Keratinocyte (primary cell): ENCODE measurements around the gene GPR176. TPM values are rescaled to one million over a fixed set of nuclear protein-coding genes. Genes with fewer than 3 reads are reported as not detected.

ENCODE experiments used
- DNase-seq: peaks from one replicate; pipeline ENCODE4 v3.0.0-alpha.2; 2011; ENCODE audit warnings: low read depth, missing footprints, low spot score
- FAIRE-seq: peaks from 2 replicates; lab custom pipeline; 2011; peaks lifted over from hg19 to GRCh38; lab: Jason Lieb, UNC
- H2AFZ ChIP-seq: 2 replicates; pipeline ENCODE4 v1.6.0; 2012; ENCODE audit warnings: low read length, control low read depth, inconsistent platforms; ENCODE audit not compliant: control insufficient read depth
- H3K27ac ChIP-seq: 2 replicates; pipeline ENCODE4 v1.5.1; 2011; ENCODE audit warnings: low read length; ENCODE audit not compliant: control insufficient read depth, insufficient read depth
- H3K27me3 ChIP-seq: 3 replicates; pipeline ENCODE4 v1.6.0; 2011; ENCODE audit warnings: low read length; ENCODE audit not compliant: control insufficient read depth, insufficient read depth; ENCODE audit errors: extremely low read depth
- H3K36me3 ChIP-seq, 2 experiments: 2 replicates in 1 of 2; 3 replicates in 1 of 2; pipeline ENCODE4 v1.5.1; 2011; ENCODE audit warnings: low read length in 2 of 2, mild to moderate bottlenecking in 1 of 2; ENCODE audit not compliant: control insufficient read depth in 2 of 2, insufficient read depth in 2 of 2; ENCODE audit errors: extremely low read depth in 1 of 2
- H3K4me1 ChIP-seq: 3 replicates; pipeline ENCODE4 v1.5.1; 2011; ENCODE audit warnings: low read length; ENCODE audit not compliant: control insufficient read depth, insufficient read depth; ENCODE audit errors: extremely low read depth
- H3K4me2 ChIP-seq: 3 replicates; pipeline ENCODE4 v1.6.0; 2011; ENCODE audit warnings: low read depth, low read length; ENCODE audit not compliant: control insufficient read depth, insufficient read depth; ENCODE audit errors: extremely low read depth
- H3K4me3 ChIP-seq, 3 experiments: fragments of 200-600 bp in 1 of 3; sonication (generic) in 1 of 3; 2 replicates in 2 of 3; 3 replicates in 1 of 3; pipeline ENCODE4 v1.5.1; 2011 to 2016; ENCODE audit warnings: low read length in 3 of 3, mild to moderate bottlenecking in 3 of 3, control low read depth in 2 of 3, inconsistent platforms in 1 of 3, low read depth in 1 of 3, mixed read lengths in 1 of 3, mixed run types in 1 of 3, moderate library complexity in 1 of 3; ENCODE audit not compliant: control insufficient read depth in 2 of 3, insufficient read depth in 2 of 3; ENCODE audit errors: extremely low read depth in 1 of 3
- H3K79me2 ChIP-seq: 2 replicates; pipeline ENCODE4 v1.6.0; 2012; ENCODE audit warnings: low read length; ENCODE audit not compliant: control insufficient read depth, insufficient read depth
- H3K9ac ChIP-seq: 3 replicates; pipeline ENCODE4 v1.6.0; 2011; ENCODE audit warnings: low read length; ENCODE audit not compliant: control insufficient read depth, insufficient read depth; ENCODE audit errors: extremely low read depth
- H3K9me1 ChIP-seq: 3 replicates; pipeline ENCODE4 v1.6.0; 2011; ENCODE audit warnings: low read length; ENCODE audit not compliant: control insufficient read depth, insufficient read depth; ENCODE audit errors: extremely low read depth
- H3K9me3 ChIP-seq: 2 replicates; pipeline ENCODE4 v1.5.1; 2012; ENCODE audit warnings: low read depth, low read length; ENCODE audit not compliant: control insufficient read depth
- H4K20me1 ChIP-seq: 3 replicates; pipeline ENCODE4 v1.6.0; 2011; ENCODE audit warnings: low read length; ENCODE audit not compliant: control insufficient read depth, insufficient read depth; ENCODE audit errors: extremely low read depth
- CTCF ChIP-seq, 3 experiments: IDR thresholded peaks in 1 of 3; conservative IDR thresholded peaks in 1 of 3; optimal IDR thresholded peaks in 1 of 3; 2 replicates in 2 of 3; 3 replicates in 1 of 3; pipeline versions ENCODE3 to v1.5.1; 2011; ENCODE audit warnings: low read length in 3 of 3, mild to moderate bottlenecking in 3 of 3, moderate library complexity in 2 of 3, control low read depth in 1 of 3, inconsistent platforms in 1 of 3; ENCODE audit not compliant: insufficient read depth in 2 of 3; ENCODE audit errors: extremely low read depth in 1 of 3
- EZH2 ChIP-seq: IDR thresholded peaks from one replicate; pipeline ENCODE4 v1.6.1; 2012; ENCODE audit warnings: inconsistent platforms, mild to moderate bottlenecking, low read length, moderate library complexity
- dilution Hi-C: fragments of 300-500 bp; cut with MboI; formaldehyde crosslinking; loops from one replicate; pipeline ENCODE4 v1.7.0; 2020; ENCODE audit warnings: low sequenced_read_pairs; ENCODE audit not compliant: extremely low pct_ligation_motif_present
- polyA plus RNA-seq, 5 experiments: library from polyadenylated mRNA; depleted of rRNA in 3 of 5; stranded (reverse) in 3 of 5; stranded (forward) in 1 of 5; unstranded in 1 of 5; fragments of >200 nt; gene quantifications; 1 replicate in 1 of 5; 2 replicates in 3 of 5; 3 replicates in 1 of 5; pipeline versions ENCODE4 v1.2.1 to v1.2.3, GENCODE V29; 2011 to 2012; ENCODE audit warnings: missing spikeins in 2 of 5, low read depth in 1 of 5, low replicate concordance in 1 of 5

Gene GPR176
- polyA plus RNA-seq, 1 donor (not counting 4 experiments of a cell fraction or from before 2014, with no cell fraction given), result 12.5 TPM

- peaks cover 3% of the 10 kb centered on the region for H3K79me2 ChIP-seq
- no peak overlapping the region for H3K27ac ChIP-seq
- dilution Hi-C loops, result no loop called here
- H3K9ac ChIP-seq, result no peak overlapping the region
- no peaks in the 10 kb centered on the region for H3K36me3 ChIP-seq
- no peak for DNase-seq
- H3K4me1 ChIP-seq, result peaks cover 3% of the 10 kb centered on the region
- no peak for FAIRE-seq
- H3K4me2 ChIP-seq, result no peak overlapping the region
- H3K4me3 ChIP-seq, result no peak overlapping the region
- TF ChIP-seq CTCF (optimal IDR thresholded peaks at IDR 0.05 in 1 of 3, IDR thresholded peaks at IDR 0.05 in 1 of 3, conservative IDR thresholded peaks at IDR 0.05 in 1 of 3; ENCODE audit: extremely low read depth in 1 of 3, insufficient read depth in 2 of 3, low read length in 3 of 3), result peak; percentile 53 to 61 (median 56)
- no peak for TF ChIP-seq EZH2
- no peaks in the 10 kb centered on the region for H3K27me3 ChIP-seq
- H3K9me1 ChIP-seq, result no peaks in the 10 kb centered on the region
- H3K9me3 ChIP-seq, result no peaks in the 10 kb centered on the region
- H4K20me1 ChIP-seq, result no peaks in the 10 kb centered on the region
- no peak overlapping the region for H2AFZ ChIP-seq
Measured at GRCh38 chr15:39874890-39875549, 45.0 kb downstream of the GPR176 start.

- peaks cover 1% of the 10 kb centered on the region for H3K79me2 ChIP-seq
- H3K9me3 ChIP-seq, result no peaks in the 10 kb centered on the region
- no peak overlapping the region for H3K9ac ChIP-seq
- no peaks in the 10 kb centered on the region for H3K9me1 ChIP-seq
- H3K4me1 ChIP-seq, result peaks cover 3% of the 10 kb centered on the region
- no peak overlapping the region for H3K4me3 ChIP-seq
- TF ChIP-seq CTCF (optimal IDR thresholded peaks at IDR 0.05 in 1 of 3, IDR thresholded peaks at IDR 0.05 in 1 of 3, conservative IDR thresholded peaks at IDR 0.05 in 1 of 3; ENCODE audit: extremely low read depth in 1 of 3, insufficient read depth in 2 of 3, low read length in 3 of 3), result no peak
- no peak for TF ChIP-seq EZH2
- H3K4me2 ChIP-seq, result no peak overlapping the region
- H3K27me3 ChIP-seq, result no peaks in the 10 kb centered on the region
- H3K27ac ChIP-seq, result no peak overlapping the region
- FAIRE-seq (no peak), DNase-seq (no peak)
- dilution Hi-C loops, result no loop called here
- H4K20me1 ChIP-seq, result no peaks in the 10 kb centered on the region
- H3K36me3 ChIP-seq, result no peaks in the 10 kb centered on the region
- H2AFZ ChIP-seq, result no peak overlapping the region
Measured at GRCh38 chr15:39873978-39874377, 46.1 kb downstream of the GPR176 start.
